Nephron progenitor cell (in vitro differentiated cells): ENCODE data around the gene PCDH1.
"Not testable (repeated sequence)": the region's sequence is repeated elsewhere in the genome, so short reads cannot be mapped to it uniquely, and the experiment has no call there.

Source experiments
- DNase-seq: peaks from one replicate; pipeline ENCODE4 v3.0.0; 2021
- H3K27ac Mint-ChIP-seq: 2 replicates; pipeline ENCODE4 v1.8.0; 2021; ENCODE audit warnings: mild to moderate bottlenecking, moderate library complexity, mixed read lengths
- H3K27me3 Mint-ChIP-seq: 2 replicates; pipeline ENCODE4 v1.8.0; 2021; ENCODE audit warnings: mild to moderate bottlenecking, low read depth, mixed read lengths; ENCODE audit not compliant: poor library complexity
- H3K36me3 Mint-ChIP-seq: 2 replicates; pipeline ENCODE4 v1.8.0; 2021; ENCODE audit warnings: low read depth, mixed read lengths
- H3K4me1 Mint-ChIP-seq: 2 replicates; pipeline ENCODE4 v1.8.0; 2021; ENCODE audit warnings: mixed read lengths
- H3K4me3 Mint-ChIP-seq: 2 replicates; pipeline ENCODE4 v1.8.0; 2021; ENCODE audit warnings: mild to moderate bottlenecking, moderate library complexity, mixed read lengths
- H3K9me3 Mint-ChIP-seq: 2 replicates; pipeline ENCODE4 v1.8.0; 2021; ENCODE audit warnings: mild to moderate bottlenecking, moderate library complexity, mixed read lengths
- CTCF ChIP-seq: fragments of 200-600 bp; sonication (generic); IDR thresholded peaks from 2 replicates; pipeline ENCODE4 v1.5.0; 2021; ENCODE audit warnings: antibody characterized with exemption

Gene PCDH1

GRCh38 chr5:141824717-141825116 is 53.5 kb downstream of the PCDH1 start:
- Mint-ChIP-seq H3K27me3 (peaks cover 35% of the 10 kb centered on the region), H3K27ac (no peak overlapping the region), H3K4me3 (no peak overlapping the region), H3K4me1 (peaks cover 34% of the 10 kb centered on the region), H3K36me3 (no peaks in the 10 kb centered on the region), H3K9me3 (no peaks in the 10 kb centered on the region)
- DNase-seq = no peak
- no peak for TF ChIP-seq CTCF

- Mint-ChIP-seq H3K27ac (no peak overlapping the region), H3K9me3 (no peaks in the 10 kb centered on the region), H3K27me3 (peaks cover 38% of the 10 kb centered on the region), H3K4me1 (peaks cover 34% of the 10 kb centered on the region), H3K36me3 (no peaks in the 10 kb centered on the region), H3K4me3 (no peak overlapping the region)
- DNase-seq = no peak
- TF ChIP-seq CTCF = no peak
These were observed 55.2 kb downstream of the PCDH1 start for GRCh38 chr5:141823056-141823455.

- no peak overlapping the region for H3K27ac Mint-ChIP-seq
- TF ChIP-seq CTCF = no peak
- H3K36me3 Mint-ChIP-seq = no peaks in the 10 kb centered on the region
- DNase-seq = no peak
- peaks cover 41% of the 10 kb centered on the region for H3K27me3 Mint-ChIP-seq
- H3K4me1 Mint-ChIP-seq = peaks cover 35% of the 10 kb centered on the region
- no peaks in the 10 kb centered on the region for H3K9me3 Mint-ChIP-seq
- no peak overlapping the region for H3K4me3 Mint-ChIP-seq
These were observed 56.1 kb downstream of the PCDH1 start for GRCh38 chr5:141822144-141822543.

- no peak for TF ChIP-seq CTCF
- H3K4me3 Mint-ChIP-seq = no peak overlapping the region
- H3K9me3 Mint-ChIP-seq = no peaks in the 10 kb centered on the region
- H3K36me3 Mint-ChIP-seq = no peaks in the 10 kb centered on the region
- no peak for DNase-seq
- no peak overlapping the region for H3K27ac Mint-ChIP-seq
- H3K4me1 Mint-ChIP-seq = peaks cover 38% of the 10 kb centered on the region
- peaks cover 39% of the 10 kb centered on the region for H3K27me3 Mint-ChIP-seq
These were observed 56.7 kb downstream of the PCDH1 start for GRCh38 chr5:141821430-141821925.

- peaks cover 31% of the 10 kb centered on the region for H3K4me1 Mint-ChIP-seq
- H3K27ac Mint-ChIP-seq, DNase-seq, H3K9me3 Mint-ChIP-seq, H3K4me3 Mint-ChIP-seq, H3K36me3 Mint-ChIP-seq: not testable (repeated sequence)
- peaks cover 36% of the 10 kb centered on the region for H3K27me3 Mint-ChIP-seq
These were observed 57.5 kb downstream of the PCDH1 start for GRCh38 chr5:141820686-141821085.

- no peak overlapping the region for H3K27ac Mint-ChIP-seq
- H3K4me1 Mint-ChIP-seq = peaks cover 26% of the 10 kb centered on the region
- H3K27me3 Mint-ChIP-seq = peaks cover 40% of the 10 kb centered on the region
These were observed 60.6 kb downstream of the PCDH1 start for GRCh38 chr5:141817631-141818030.

More at GRCh38 chr5:141817631-141818030, 60.6 kb downstream of the PCDH1 start:
- Mint-ChIP-seq H3K9me3 (no peaks in the 10 kb centered on the region), H3K36me3 (no peaks in the 10 kb centered on the region), H3K4me3 (no peak overlapping the region)
- DNase-seq = no peak
- TF ChIP-seq CTCF = no peak
